RWPE2 (cell line): ENCODE results near the gene RANBP1.
A peak's percentile ranks its signal among the peaks of the same experiment; 100 is the strongest.

Experiments
- ATAC-seq: fragments of 200-7000 bp; cut with Tn5 transposase; 3 replicates; pipeline ENCODE4 v1.9.1; 2021; ENCODE audit warnings: low read depth
- DNase-seq: peaks from one replicate; pipeline ENCODE4 v3.0.0-alpha.2; 2020; ENCODE audit warnings: low spot score
- H3K27ac ChIP-seq: fragments of 450-650 bp; 2 replicates; pipeline ENCODE4 v1.5.1; 2017; ENCODE audit warnings: mild to moderate bottlenecking; ENCODE audit not compliant: poor library complexity, severe bottlenecking
- H3K27me3 ChIP-seq: fragments of 250-450 bp; sonication (Bioruptor Pico); 2 replicates; pipeline ENCODE4 v1.5.1; 2021; ENCODE audit warnings: mild to moderate bottlenecking, moderate library complexity; ENCODE audit not compliant: insufficient read depth, poor library complexity, severe bottlenecking
- H3K36me3 ChIP-seq: fragments of 250-450 bp; sonication (Bioruptor Pico); 2 replicates; pipeline ENCODE4 v1.5.1; 2020; ENCODE audit warnings: low read depth, mild to moderate bottlenecking, moderate library complexity
- H3K4me1 ChIP-seq: fragments of 250-450 bp; sonication (Bioruptor Pico); 2 replicates; pipeline ENCODE4 v1.5.1; 2021; ENCODE audit warnings: mild to moderate bottlenecking, moderate library complexity; ENCODE audit not compliant: insufficient read depth, poor library complexity, severe bottlenecking
- H3K4me3 ChIP-seq: fragments of 250-450 bp; sonication (Bioruptor Pico); 2 replicates; pipeline ENCODE4 v1.5.1; 2021; ENCODE audit warnings: mild to moderate bottlenecking, moderate library complexity; ENCODE audit not compliant: severe bottlenecking
- H3K9me3 ChIP-seq: fragments of 250-450 bp; sonication (Bioruptor Pico); 2 replicates; pipeline ENCODE4 v1.5.1; 2021; ENCODE audit warnings: mild to moderate bottlenecking, moderate library complexity; ENCODE audit not compliant: severe bottlenecking
- CTCF ChIP-seq: fragments of 450-650 bp; IDR thresholded peaks from one replicate; pipeline ENCODE4 v1.5.1; 2017; ENCODE audit warnings: mild to moderate bottlenecking, moderate library complexity; ENCODE audit not compliant: poor library complexity, severe bottlenecking

Gene RANBP1

GRCh38 chr22:20130731-20131596, 15.1 kb downstream of the RANBP1 start:
- DNase-seq (no peak), ATAC-seq (peak; percentile 70)
- peak overlapping the region; percentile 54 for H3K27ac ChIP-seq
- H3K4me3 ChIP-seq: peak overlapping the region; percentile 99
- H3K4me1 ChIP-seq: no peaks in the 10 kb centered on the region
- TF ChIP-seq CTCF: no peak
- no peaks in the 10 kb centered on the region for H3K27me3 ChIP-seq
- peaks cover 14% of the 10 kb centered on the region for H3K36me3 ChIP-seq
- peaks cover 2% of the 10 kb centered on the region for H3K9me3 ChIP-seq

- no peak for TF ChIP-seq CTCF
- ATAC-seq (0 out of 3 replicates have a peak, but pooled peaks have one; percentile 5), DNase-seq (no peak)
- Histone ChIP-seq H3K27me3 (no peaks in the 10 kb centered on the region), H3K36me3 (peaks cover 8% of the 10 kb centered on the region), H3K27ac (peak within 1 kb of the TSS; percentile 54), H3K4me1 (no peaks in the 10 kb centered on the region), H3K4me3 (peak within 1 kb of the TSS; percentile 99), H3K9me3 (peaks cover 2% of the 10 kb centered on the region)
Measured at GRCh38 chr22:20131597-20131858, 15.6 kb downstream of the RANBP1 start, which contains the start of gene ZDHHC8. Gene ZDHHC8 (plus strand): TSS chr22:20131804. CDS start chr22:20131948, 144 bp downstream.

GRCh38 chr22:20131859-20132685, 16.2 kb downstream of the RANBP1 start:
- H3K36me3 ChIP-seq: 0 out of 2 replicates have a peak, but pooled peaks cover 5% of the 10 kb centered on the region
- no peaks in the 10 kb centered on the region for H3K27me3 ChIP-seq
- TF ChIP-seq CTCF: no peak
- ATAC-seq (no peak), DNase-seq (no peak)
- no peaks in the 10 kb centered on the region for H3K4me1 ChIP-seq
- peak overlapping the region; percentile 99 for H3K4me3 ChIP-seq
- H3K9me3 ChIP-seq: peaks cover 2% of the 10 kb centered on the region
- peak overlapping the region; percentile 54 for H3K27ac ChIP-seq

GRCh38 chr22:20132686-20133246, 16.9 kb downstream of the RANBP1 start:
- ATAC-seq: no peak
- H3K27me3 ChIP-seq: no peaks in the 10 kb centered on the region
- H3K9me3 ChIP-seq: peaks cover 2% of the 10 kb centered on the region
- no peaks in the 10 kb centered on the region for H3K4me1 ChIP-seq
- DNase-seq: no peak
- H3K36me3 ChIP-seq: no peaks in the 10 kb centered on the region
- peak overlapping the region; percentile 54 for H3K27ac ChIP-seq
- TF ChIP-seq CTCF: no peak
- H3K4me3 ChIP-seq: peak overlapping the region; percentile 99
